ENCODE data around the gene ACACB.
"Not testable (repeated sequence)": the region's sequence is repeated elsewhere in the genome, so short reads cannot be mapped to it uniquely, and the experiment has no call there.

The ACACB gene

GRCh38 chr12:109139360-109139759 is 23.0 kb downstream of the ACACB start:
- no peak for DNase-seq (ENCODE audit: low read depth in 2 of 3, low spot score in 1 of 3)

GRCh38 chr12:109139791-109140190 is 23.4 kb downstream of the ACACB start:
- no peak for DNase-seq (ENCODE audit: low read depth in 2 of 3, low spot score in 1 of 3)

- no peak for DNase-seq (ENCODE audit: low read depth in 2 of 3, low spot score in 1 of 3)
These were observed 24.2 kb downstream of the ACACB start for GRCh38 chr12:109140560-109140959.

- DNase-seq (ENCODE audit: low read depth in 2 of 3, low spot score in 1 of 3), result no peak
These were observed 27.8 kb downstream of the ACACB start for GRCh38 chr12:109144224-109144623.

GRCh38 chr12:109147126-109147525 is 30.7 kb downstream of the ACACB start:
- not testable (repeated sequence) for DNase-seq (ENCODE audit: low read depth in 2 of 3, low spot score in 1 of 3)

- DNase-seq (ENCODE audit: low read depth in 2 of 3, low spot score in 1 of 3), result no peak
These were observed 31.6 kb downstream of the ACACB start for GRCh38 chr12:109147954-109148353.

- DNase-seq (ENCODE audit: low read depth in 2 of 3, low spot score in 1 of 3), result no peak
These were observed 33.8 kb downstream of the ACACB start for GRCh38 chr12:109150124-109150640.

- no peak for DNase-seq (ENCODE audit: low read depth in 2 of 3, low spot score in 1 of 3)
These were observed 35.1 kb downstream of the ACACB start for GRCh38 chr12:109151457-109151856.

- DNase-seq (ENCODE audit: low read depth in 2 of 3, low spot score in 1 of 3), result no peak
These were observed 37.5 kb downstream of the ACACB start for GRCh38 chr12:109153821-109154441.

- DNase-seq (ENCODE audit: low read depth in 2 of 3, low spot score in 1 of 3), result peak; percentile 69 to 73 (median 73)
These were observed 38.4 kb downstream of the ACACB start for GRCh38 chr12:109154451-109155438.

- DNase-seq (ENCODE audit: low read depth in 2 of 3, low spot score in 1 of 3), result no peak
These were observed 39.6 kb downstream of the ACACB start for GRCh38 chr12:109156036-109156435.

GRCh38 chr12:109156586-109156985 is 40.2 kb downstream of the ACACB start:
- no peak for DNase-seq (ENCODE audit: low read depth in 2 of 3, low spot score in 1 of 3)

GRCh38 chr12:109157986-109158385 is 41.6 kb downstream of the ACACB start:
- no peak for DNase-seq (ENCODE audit: low read depth in 2 of 3, low spot score in 1 of 3)

GRCh38 chr12:109160433-109160832 is 44.0 kb downstream of the ACACB start:
- DNase-seq (ENCODE audit: low read depth in 2 of 3, low spot score in 1 of 3), result no peak

GRCh38 chr12:109160873-109161272 is 44.5 kb downstream of the ACACB start:
- no peak for DNase-seq (ENCODE audit: low read depth in 2 of 3, low spot score in 1 of 3)

- DNase-seq (ENCODE audit: low read depth in 2 of 3, low spot score in 1 of 3), result no peak
These were observed 46.2 kb downstream of the ACACB start for GRCh38 chr12:109162551-109162950.

GRCh38 chr12:109163167-109163566 is 46.8 kb downstream of the ACACB start:
- DNase-seq (ENCODE audit: low read depth in 2 of 3, low spot score in 1 of 3), result no peak

- DNase-seq (ENCODE audit: low read depth in 2 of 3, low spot score in 1 of 3), result no peak
These were observed 49.2 kb downstream of the ACACB start for GRCh38 chr12:109165599-109165998.

GRCh38 chr12:109166371-109166770 is 50.0 kb downstream of the ACACB start:
- DNase-seq (ENCODE audit: low read depth in 2 of 3, low spot score in 1 of 3), result no peak

- no peak for DNase-seq (ENCODE audit: low read depth in 2 of 3, low spot score in 1 of 3)
These were observed 51.4 kb downstream of the ACACB start for GRCh38 chr12:109167781-109168180.

GRCh38 chr12:109169262-109169661 is 52.9 kb downstream of the ACACB start:
- no peak for DNase-seq (ENCODE audit: low read depth in 2 of 3, low spot score in 1 of 3)

- no peak for DNase-seq (ENCODE audit: low read depth in 2 of 3, low spot score in 1 of 3)
These were observed 53.3 kb downstream of the ACACB start for GRCh38 chr12:109169686-109170085.

Data from stimulated activated CD4-positive, alpha-beta T cell treated with anti-CD3 and anti-CD28 coated beads, Interleukin-12 subunit alpha, Interleukin-12 subunit beta, amount 100 ng/mL, for 48 hours (primary cell).